Tracheal epithelial cell (primary cell): ENCODE results near the gene ABCD1. TPM values are rescaled to one million over a fixed set of nuclear protein-coding genes. Genes with fewer than 3 reads are reported as not detected.

ENCODE experiments used
- total RNA-seq: library from RNA; depleted of rRNA; stranded (reverse); fragments of >200 nt; gene quantifications from 2 replicates; pipeline ENCODE4 v1.2.1, GENCODE V29; 2014

ABCD1 gene
- 3.4 and 3.9 TPM in 2 replicates for total RNA-seq

GRCh38 chrX:153724252-153725038 is at the start of gene ABCD1, which contains the start of gene BCAP31:
Gene ABCD1 (plus strand): TSS chrX:153724856. CDS start chrX:153725267, 411 bp downstream.
Gene BCAP31 (minus strand): TSS chrX:153724387. CDS start chrX:153723244, 1,143 bp downstream.

GRCh38 chrX:153687121-153688039 is 37.3 kb upstream of the ABCD1 start, which contains the start of gene SLC6A8:
Gene SLC6A8 (plus strand): TSS chrX:153687926. CDS start chrX:153688575, 649 bp downstream.

GRCh38 chrX:153763989-153764755 is 39.5 kb downstream of the ABCD1 start, which contains the start of gene PLXNB3:
Gene PLXNB3 (plus strand): TSS chrX:153764249. CDS start chrX:153765536, 1,287 bp downstream.

GRCh38 chrX:153780678-153781427 is 56.2 kb downstream of the ABCD1 start, which contains the start of gene SRPK3:
Gene SRPK3 (plus strand): TSS chrX:153781041. CDS start chrX:153781087, 46 bp downstream.

Other genes with a start within 250 kb of the ABCD1 start
- 0.21 and 0.48 TPM in 2 replicates for gene BGN, start 229.9 kb upstream of the ABCD1 start, total RNA-seq
- gene ATP2B3, start 207.2 kb upstream of the ABCD1 start, total RNA-seq, result not detected in 2 replicates
- gene CCNQ, start 125.7 kb upstream of the ABCD1 start, total RNA-seq, result 37.7 and 64.8 TPM in 2 replicates
- 1.5 and 1.7 TPM in 2 replicates for gene DUSP9, start 77.7 kb upstream of the ABCD1 start, total RNA-seq
- 3.9 and 4.7 TPM in 2 replicates for gene PNCK, start 51.0 kb upstream of the ABCD1 start, total RNA-seq
- 41.4 and 44.8 TPM in 2 replicates for gene SLC6A8, start 36.9 kb upstream of the ABCD1 start, total RNA-seq
- gene BCAP31, start 469 bp upstream of the ABCD1 start, total RNA-seq, result 256 and 267 TPM in 2 replicates
- gene PLXNB3, start 39.4 kb downstream of the ABCD1 start, total RNA-seq, result 6.3 and 9.8 TPM in 2 replicates
- gene SRPK3, start 56.2 kb downstream of the ABCD1 start, total RNA-seq, result under 0.01 and 0.43 TPM in 2 replicates
- 22.4 and 42.9 TPM in 2 replicates for gene IDH3G, start 69.5 kb downstream of the ABCD1 start, total RNA-seq
- 134 and 165 TPM in 2 replicates for gene SSR4, start 69.8 kb downstream of the ABCD1 start, total RNA-seq
- gene PDZD4, start 105.7 kb downstream of the ABCD1 start, total RNA-seq, result under 0.01 TPM in 1 of 2 replicates, not detected in the other
- gene L1CAM, start 161.3 kb downstream of the ABCD1 start, total RNA-seq, result 0.85 and 20.7 TPM in 2 replicates
- 0.48 TPM in 1 of 2 replicates, not detected in the other for gene AVPR2, start 179.8 kb downstream of the ABCD1 start, total RNA-seq
- 6.0 and 6.7 TPM in 2 replicates for gene ARHGAP4, start 201.4 kb downstream of the ABCD1 start, total RNA-seq
- gene NAA10, start 210.2 kb downstream of the ABCD1 start, total RNA-seq, result 61.4 and 74.2 TPM in 2 replicates
- gene RENBP, start 219.8 kb downstream of the ABCD1 start, total RNA-seq, result 2.1 and 5.5 TPM in 2 replicates
- gene HCFC1, start 247.0 kb downstream of the ABCD1 start, total RNA-seq, result 9.4 and 13.2 TPM in 2 replicates
- gene TMEM187, start 247.9 kb downstream of the ABCD1 start, total RNA-seq, result 4.9 and 8.9 TPM in 2 replicates